OCI-LY7 (cell line): ENCODE measurements around the gene KIRREL3. TPM values are rescaled to one million over a fixed set of nuclear protein-coding genes. Genes with fewer than 3 reads are reported as not detected.

ENCODE experiments used
- BruUV-seq: library from RNA; stranded (reverse); fragments of 400-500 nt; replicated peaks from 2 replicates; lab custom pipeline; 2021; lab: Mats Ljungman, UMichigan
- CTCF ChIA-PET: fragments of 300-600 bp; sonication (Branson Sonifier 250); formaldehyde crosslinking; loops from one replicate; lab custom pipeline; 2022; ENCODE audit warnings: antibody characterized with exemption; ENCODE audit not compliant: unreplicated experiment; lab: Charles Lee
- POLR2A ChIA-PET: fragments of 300-600 bp; sonication (Branson Sonifier 250); formaldehyde crosslinking; loops from one replicate; lab custom pipeline; 2022; ENCODE audit warnings: antibody characterized with exemption; lab: Charles Lee
- DNase-seq: peaks from one replicate; pipeline ENCODE4 v3.0.0-alpha.2; 2015; ENCODE audit warnings: low spot score
- H2AFZ ChIP-seq: fragments of 200-600 bp; sonication (generic), shearing (Covaris generic); 2 replicates; pipeline ENCODE4 v1.6.1; 2014; ENCODE audit warnings: mild to moderate bottlenecking, antibody characterized with exemption, low read length, moderate library complexity
- H3K27ac ChIP-seq: fragments of 200-600 bp; sonication (generic); 2 replicates; pipeline ENCODE4 v1.5.1; 2014; ENCODE audit warnings: mixed run types, low read depth, mild to moderate bottlenecking, moderate library complexity, low read length, inconsistent platforms; ENCODE audit not compliant: poor library complexity, severe bottlenecking
- H3K36me3 ChIP-seq: fragments of 200-600 bp; sonication (generic); 2 replicates; pipeline ENCODE4 v1.6.1; 2014; ENCODE audit warnings: mild to moderate bottlenecking, antibody characterized with exemption, low read length, moderate library complexity, mixed read lengths; ENCODE audit not compliant: insufficient read depth
- H3K4me1 ChIP-seq: fragments of 200-600 bp; sonication (generic); 2 replicates; pipeline ENCODE4 v1.5.1; 2014; ENCODE audit warnings: mild to moderate bottlenecking, low read length; ENCODE audit not compliant: insufficient read depth, poor library complexity, severe bottlenecking
- H3K4me2 ChIP-seq: fragments of 200-600 bp; sonication (generic); 2 replicates; pipeline ENCODE4 v1.6.1; 2014; ENCODE audit warnings: mild to moderate bottlenecking, low read length
- H3K4me3 ChIP-seq: fragments of 200-600 bp; sonication (generic); 2 replicates; pipeline ENCODE4 v1.5.1; 2014; ENCODE audit warnings: mild to moderate bottlenecking, low read depth, low read length; ENCODE audit not compliant: poor library complexity, severe bottlenecking
- H3K79me2 ChIP-seq: fragments of 200-600 bp; sonication (generic); 2 replicates; pipeline ENCODE4 v1.6.1; 2016; ENCODE audit warnings: low read depth, mild to moderate bottlenecking, low read length, moderate library complexity, mixed read lengths; ENCODE audit not compliant: insufficient read depth
- H3K9me2 ChIP-seq: fragments of 200-600 bp; sonication (generic); 2 replicates; pipeline ENCODE4 v1.6.1; 2016; ENCODE audit warnings: mild to moderate bottlenecking, low read length, mixed read lengths; ENCODE audit not compliant: insufficient read depth
- H3K9me3 ChIP-seq: fragments of 200-600 bp; sonication (generic); 2 replicates; pipeline ENCODE4 v1.6.1; 2014; ENCODE audit warnings: mild to moderate bottlenecking, mixed run types, low read length, mixed read lengths
- H4K20me1 ChIP-seq: fragments of 200-600 bp; sonication (generic); 2 replicates; pipeline ENCODE4 v1.6.1; 2014; ENCODE audit warnings: mild to moderate bottlenecking, antibody characterized with exemption, low read length, moderate library complexity, mixed read lengths; ENCODE audit not compliant: insufficient read depth
- EZH2phosphoT487 ChIP-seq: fragments of 200-600 bp; sonication (generic); IDR thresholded peaks from 2 replicates; pipeline ENCODE4 v1.6.1; 2018; ENCODE audit warnings: low read depth, borderline replicate concordance, mild to moderate bottlenecking, mixed run types, antibody characterized with exemption, low read length, moderate library complexity, mixed read lengths
- intact Hi-C: fragments of 100-400 bp; cut with micrococcal nuclease; formaldehyde crosslinking; loops from one replicate; pipeline ENCODE4 v1.10.0; 2022; ENCODE audit not compliant: unreplicated experiment
- total RNA-seq, 2 experiments: library from RNA; depleted of rRNA in 1 of 2; stranded (reverse); fragments of >200 nt in 1 of 2; shearing (Covaris generic) in 1 of 2; gene quantifications; 2 replicates each; pipeline ENCODE4 v1.2.3, GENCODE V29; 2014 to 2022
- TF ChIP-seq, protein P1 (sequence below): fragments of 200-600 bp; sonication (generic); conservative IDR thresholded peaks from 2 replicates; pipeline ENCODE4 v1.5.1; 2014; ENCODE audit warnings: mild to moderate bottlenecking, antibody characterized with exemption, low read length, moderate library complexity, mixed read lengths

The KIRREL3 gene
- total RNA-seq, 2 experiments from 2014 or later = not detected

GRCh38 chr11:126601550-126602215, 398.9 kb downstream of the KIRREL3 start:
- Histone ChIP-seq H3K4me3 (no peak overlapping the region), H3K9me3 (no peaks in the 10 kb centered on the region), H3K27ac (no peak overlapping the region), H3K4me2 (no peak overlapping the region), H3K79me2 (no peaks in the 10 kb centered on the region), H3K36me3 (no peaks in the 10 kb centered on the region), H4K20me1 (no peaks in the 10 kb centered on the region), H2AFZ (no peak overlapping the region), H3K4me1 (no peaks in the 10 kb centered on the region), H3K9me2 (no peaks in the 10 kb centered on the region)
- no TSS peak for BruUV-seq
- ChIA-PET CTCF (no interaction called here), POLR2A (interaction anchor here (0.6 to 1.0 kb wide), 2 partner anchors 36 to 418 kb away, joined by 3 read pairs; no protein-coding TSS in a partner anchor)
- TF ChIP-seq EZH2phosphoT487 = no peak
- TF ChIP-seq, protein P1, sequence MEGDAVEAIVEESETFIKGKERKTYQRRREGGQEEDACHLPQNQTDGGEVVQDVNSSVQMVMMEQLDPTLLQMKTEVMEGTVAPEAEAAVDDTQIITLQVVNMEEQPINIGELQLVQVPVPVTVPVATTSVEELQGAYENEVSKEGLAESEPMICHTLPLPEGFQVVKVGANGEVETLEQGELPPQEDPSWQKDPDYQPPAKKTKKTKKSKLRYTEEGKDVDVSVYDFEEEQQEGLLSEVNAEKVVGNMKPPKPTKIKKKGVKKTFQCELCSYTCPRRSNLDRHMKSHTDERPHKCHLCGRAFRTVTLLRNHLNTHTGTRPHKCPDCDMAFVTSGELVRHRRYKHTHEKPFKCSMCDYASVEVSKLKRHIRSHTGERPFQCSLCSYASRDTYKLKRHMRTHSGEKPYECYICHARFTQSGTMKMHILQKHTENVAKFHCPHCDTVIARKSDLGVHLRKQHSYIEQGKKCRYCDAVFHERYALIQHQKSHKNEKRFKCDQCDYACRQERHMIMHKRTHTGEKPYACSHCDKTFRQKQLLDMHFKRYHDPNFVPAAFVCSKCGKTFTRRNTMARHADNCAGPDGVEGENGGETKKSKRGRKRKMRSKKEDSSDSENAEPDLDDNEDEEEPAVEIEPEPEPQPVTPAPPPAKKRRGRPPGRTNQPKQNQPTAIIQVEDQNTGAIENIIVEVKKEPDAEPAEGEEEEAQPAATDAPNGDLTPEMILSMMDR = no peak
- no peak for DNase-seq
- intact Hi-C loops = loop anchor here (10.0 kb wide), 1 partner anchor 157 kb away; no protein-coding TSS in a partner anchor

- no peak overlapping the region for H3K4me2 ChIP-seq
- TF ChIP-seq, protein P1 = no peak
- TF ChIP-seq EZH2phosphoT487 = no peak
- no peak overlapping the region for H3K27ac ChIP-seq
- H3K9me2 ChIP-seq = no peaks in the 10 kb centered on the region
- intact Hi-C loops = loop anchor here (10.0 kb wide), 1 partner anchor 156 kb away; no protein-coding TSS in a partner anchor
- no TSS peak for BruUV-seq
- H2AFZ ChIP-seq = no peak overlapping the region
- no peaks in the 10 kb centered on the region for H3K9me3 ChIP-seq
- H3K4me3 ChIP-seq = no peak overlapping the region
- H4K20me1 ChIP-seq = no peaks in the 10 kb centered on the region
- no peaks in the 10 kb centered on the region for H3K4me1 ChIP-seq
- H3K36me3 ChIP-seq = no peaks in the 10 kb centered on the region
- H3K79me2 ChIP-seq = no peaks in the 10 kb centered on the region
- DNase-seq = no peak
- ChIA-PET CTCF (no interaction called here), POLR2A (no interaction called here)
These were observed 399.4 kb downstream of the KIRREL3 start for GRCh38 chr11:126601136-126601535.
